NCI-H2107 treated with DMSO at 0.1 percent for 48 hours (cell line): ENCODE data around the gene PAX8.

Source experiments
- DNase-seq: peaks from one replicate; lab custom pipeline; 2025; ENCODE audit not compliant: unreplicated experiment; lab: John Stamatoyannopoulos, UW

The PAX8 gene

DNA sequence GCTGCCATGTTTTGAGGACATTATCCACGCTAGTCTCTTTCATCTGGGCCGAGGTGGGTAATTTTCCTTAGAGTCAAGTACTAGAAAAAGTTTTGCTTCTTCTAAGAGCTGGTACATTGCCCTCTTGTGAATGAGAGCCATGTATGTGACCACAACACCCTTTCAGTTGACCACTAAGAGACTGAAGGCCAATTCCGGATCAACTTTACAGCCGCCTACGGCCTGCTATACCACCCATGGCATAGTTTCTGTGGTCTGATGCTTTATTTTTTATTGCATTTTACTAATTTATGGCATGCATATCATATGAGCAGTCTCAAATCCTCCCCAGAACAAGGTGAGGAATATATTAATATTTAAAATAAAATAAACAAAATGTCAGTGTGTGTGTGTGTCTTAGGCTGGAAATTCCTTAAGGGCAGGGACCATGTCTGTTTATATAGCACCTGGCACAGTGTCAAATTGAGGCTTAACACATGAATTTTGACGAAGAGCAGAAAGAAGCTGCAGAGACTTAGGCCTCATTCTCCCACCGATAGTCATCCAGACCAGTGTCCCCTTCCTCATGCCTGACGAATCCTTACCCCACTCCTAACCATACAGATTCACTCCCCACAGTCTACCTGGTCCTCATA lies 69.6 kb downstream of the PAX8 start:
- no peak for DNase-seq

- DNase-seq: no peak
Observed at GRCh38 chr2:113208396-113208795, 70.3 kb downstream of the PAX8 start.

GRCh38 chr2:113207021-113207420 lies 71.7 kb downstream of the PAX8 start:
- no peak for DNase-seq

DNA sequence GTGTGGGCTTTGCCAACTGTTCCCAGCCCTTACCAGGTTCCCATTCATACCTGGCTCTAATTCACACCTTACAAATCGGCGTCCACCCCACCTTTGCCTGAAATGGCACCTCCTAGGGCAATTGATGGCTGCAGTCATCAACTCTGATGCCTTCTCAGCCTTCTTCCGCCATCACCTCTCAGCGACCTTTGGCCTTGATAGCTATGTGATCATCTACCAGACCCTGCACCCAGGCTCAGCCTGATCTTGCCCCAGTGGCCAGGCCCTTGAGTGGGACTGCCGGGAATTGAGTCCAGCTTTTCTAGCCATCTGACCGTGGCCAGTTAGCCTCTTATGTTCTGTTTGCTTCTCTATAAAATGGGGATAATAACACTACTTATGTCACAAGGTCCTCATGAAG lies 72.5 kb downstream of the PAX8 start:
- no peak for DNase-seq

GRCh38 chr2:113203901-113204519 lies 74.7 kb downstream of the PAX8 start:
- peak; percentile 34 for DNase-seq

- no peak for DNase-seq
Observed at GRCh38 chr2:113203217-113203530, 75.5 kb downstream of the PAX8 start.

- no peak for DNase-seq
Observed at GRCh38 chr2:113202305-113203216, 76.2 kb downstream of the PAX8 start.

- no peak for DNase-seq
Observed at GRCh38 chr2:113201496-113202304, 77.0 kb downstream of the PAX8 start.

DNA sequence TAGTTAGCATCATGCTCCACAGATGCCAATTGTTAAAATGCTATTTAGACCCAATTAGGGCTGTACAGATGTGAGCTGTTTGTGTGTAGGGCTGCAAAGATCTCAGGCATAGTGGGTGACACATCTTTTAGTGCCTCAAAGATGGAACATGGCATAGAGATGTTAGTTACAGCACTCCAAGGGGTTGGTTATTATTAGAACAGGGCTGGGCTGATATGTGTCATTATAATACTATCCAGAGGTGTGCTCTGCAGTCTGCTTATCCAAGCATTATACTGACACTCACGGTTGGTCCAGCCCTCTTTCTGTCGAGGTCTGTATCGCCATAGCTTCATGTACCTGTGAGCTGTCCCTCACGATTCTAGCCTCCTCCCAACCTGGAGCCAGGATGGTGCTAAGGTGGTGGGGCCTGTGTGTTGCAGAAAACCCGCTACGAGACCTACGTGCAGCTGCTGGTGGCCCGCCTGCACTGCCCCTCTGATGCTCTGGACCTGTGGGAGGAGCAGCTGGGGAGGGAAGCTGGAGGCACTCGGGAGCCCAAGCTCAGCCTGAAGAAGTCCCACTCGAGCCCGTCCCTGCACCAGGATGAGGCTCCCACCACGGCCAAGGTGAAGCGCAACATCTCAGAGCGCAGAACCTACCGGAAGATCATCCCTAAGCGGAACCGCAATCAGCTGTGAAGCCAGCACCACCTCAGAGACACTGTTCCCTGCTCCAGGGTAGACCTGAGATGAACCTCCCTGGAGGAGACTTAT lies 77.8 kb downstream of the PAX8 start:
- DNase-seq: no peak

GRCh38 chr2:113200236-113200635 lies 78.5 kb downstream of the PAX8 start:
- no peak for DNase-seq

GRCh38 chr2:113198790-113199612 lies 79.7 kb downstream of the PAX8 start:
- peak; percentile 27 for DNase-seq

DNA sequence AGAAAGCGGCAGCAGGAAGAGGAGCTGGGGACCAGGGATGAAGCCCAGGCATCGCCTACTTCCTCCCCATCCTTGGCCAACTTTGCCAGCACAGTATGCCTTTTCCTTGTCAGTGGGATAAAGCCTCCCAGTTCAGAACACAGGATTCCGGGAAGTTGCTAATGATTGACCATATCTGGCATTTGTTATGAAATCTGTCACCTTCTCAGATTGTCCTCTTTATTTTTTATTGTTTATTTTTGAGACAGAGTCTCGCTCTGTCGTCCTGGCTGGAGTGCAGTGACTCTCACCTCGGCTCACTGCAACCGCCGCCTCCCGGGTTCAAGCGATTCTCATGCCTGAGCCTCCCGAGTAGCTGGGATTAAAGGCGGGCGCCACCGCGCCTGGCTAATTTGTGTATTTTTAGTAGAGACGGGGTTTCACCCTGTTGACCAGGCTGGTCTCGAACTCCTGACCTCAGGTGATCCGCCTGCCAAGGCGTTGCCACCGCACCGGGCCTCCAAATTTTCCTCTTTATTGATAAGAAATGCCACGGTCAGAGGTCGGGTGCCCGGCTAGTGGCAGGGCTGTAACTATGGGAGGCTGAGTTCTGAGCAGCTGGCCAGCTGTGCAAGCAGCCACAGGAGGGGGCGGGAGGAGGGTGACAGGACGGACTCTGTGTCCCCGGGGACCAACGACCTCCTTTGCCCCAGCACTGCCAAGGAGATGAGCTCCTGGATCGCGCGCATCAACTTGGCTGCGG lies 80.5 kb downstream of the PAX8 start:
- no peak for DNase-seq

DNA sequence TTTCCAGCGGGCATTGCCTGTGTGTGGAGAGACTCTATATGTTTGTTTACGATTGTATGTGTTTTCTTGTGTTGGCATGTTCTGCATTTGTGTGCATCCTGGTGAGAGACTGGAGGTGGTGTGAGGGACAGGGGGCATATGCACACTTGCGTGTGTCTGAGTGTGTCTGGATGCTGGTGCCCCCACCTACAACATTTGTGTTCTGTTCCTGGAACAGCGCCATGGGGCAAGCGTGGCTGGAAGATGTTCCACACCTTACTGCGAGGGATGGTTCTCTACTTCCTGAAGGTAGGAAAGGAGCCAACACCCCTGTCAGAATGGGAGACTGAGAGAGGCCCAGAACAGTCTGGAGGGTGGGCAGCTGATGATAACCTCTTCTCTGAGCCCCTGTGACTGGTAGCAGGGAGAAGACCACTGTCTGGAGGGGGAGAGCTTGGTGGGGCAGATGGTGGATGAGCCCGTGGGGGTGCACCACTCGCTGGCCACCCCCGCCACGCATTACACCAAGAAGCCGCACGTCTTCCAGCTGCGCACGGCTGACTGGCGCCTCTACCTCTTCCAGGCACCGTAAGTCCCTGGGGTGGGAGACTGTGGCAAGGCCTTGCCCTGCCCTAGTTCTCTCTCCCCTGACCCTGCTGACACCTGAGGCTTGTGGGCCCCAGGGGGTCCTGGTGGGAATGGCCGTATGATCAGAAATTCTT lies 81.2 kb downstream of the PAX8 start:
- no peak for DNase-seq

- no peak for DNase-seq
Observed at GRCh38 chr2:113196839-113197238, 81.9 kb downstream of the PAX8 start.

DNA sequence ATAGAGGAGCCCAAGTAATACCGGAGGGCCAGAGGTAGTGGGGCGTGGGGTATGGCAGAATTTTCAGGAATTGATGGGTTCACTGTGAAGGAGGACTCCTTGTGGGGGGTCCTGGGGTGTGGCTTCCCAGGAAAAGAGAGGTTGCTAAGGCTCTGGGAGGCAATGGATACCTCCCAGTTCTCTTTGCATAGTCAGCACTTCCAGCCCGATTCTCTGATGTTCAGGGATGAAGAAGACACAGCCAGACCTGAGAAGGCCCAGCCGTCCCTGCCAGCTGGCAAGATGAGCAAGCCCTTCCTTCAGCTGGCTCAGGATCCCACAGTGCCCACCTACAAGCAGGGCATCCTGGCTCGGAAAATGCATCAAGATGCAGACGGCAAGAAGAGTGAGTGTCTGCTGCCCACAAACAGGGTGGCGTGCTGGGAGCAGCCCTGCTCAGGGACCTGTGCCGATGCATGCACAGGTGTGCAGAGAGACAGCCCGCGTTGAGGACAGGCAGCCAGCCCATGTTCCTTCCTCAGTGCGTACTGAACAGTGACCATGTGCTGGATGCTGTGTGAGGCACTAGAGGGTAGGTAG lies 82.7 kb downstream of the PAX8 start:
- no peak for DNase-seq

GRCh38 chr2:113192459-113193100 lies 86.1 kb downstream of the PAX8 start:
- no peak for DNase-seq

DNA sequence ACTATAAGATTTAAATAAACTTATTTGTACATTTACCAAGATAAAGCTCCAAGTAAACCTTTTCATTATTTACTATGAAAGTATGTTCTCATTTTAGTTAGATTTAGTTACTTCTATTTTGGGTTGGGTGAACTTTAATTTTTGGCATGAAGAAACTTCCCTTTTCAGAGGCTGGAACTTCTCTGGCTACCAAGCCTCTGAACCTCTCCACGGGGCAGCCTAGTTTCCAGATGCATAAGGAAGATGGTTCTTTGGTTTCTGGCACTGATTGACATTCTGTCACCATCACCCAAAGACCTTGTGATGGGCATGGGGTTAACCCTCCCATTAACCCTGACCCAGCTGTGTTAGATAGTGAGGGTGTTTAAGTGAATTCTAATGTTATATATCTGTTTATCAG lies 87.8 kb downstream of the PAX8 start:
- DNase-seq: no peak

DNA sequence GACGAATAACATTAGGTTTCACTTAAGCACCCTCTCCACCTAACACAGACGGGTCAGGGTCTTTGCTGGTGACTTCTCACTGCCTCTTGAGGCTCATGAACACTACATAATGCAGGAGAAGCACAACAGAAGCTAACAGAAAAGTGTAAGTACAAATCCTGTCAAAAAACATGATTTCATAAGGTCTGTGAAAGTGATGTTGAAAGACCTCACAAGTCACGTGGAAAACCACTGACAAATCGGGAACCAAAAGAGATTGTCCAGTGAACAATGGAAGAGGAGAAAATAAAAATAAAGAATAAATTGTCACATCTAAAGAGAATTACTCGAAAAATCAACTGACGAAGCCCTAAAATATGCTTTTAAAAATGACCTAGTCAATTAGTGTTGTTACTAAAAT lies 91.0 kb downstream of the PAX8 start:
- no peak for DNase-seq
